ENCODE results near the gene YARS1.

YARS1 gene

GRCh38 chr1:32817159-32817814 is at the start of gene YARS1, which contains the start of gene S100PBP:
TSS of gene YARS1 (minus strand) at chr1:32817358. CDS start at chr1:32817244, 114 bp downstream.
TSS of gene S100PBP (plus strand) at chr1:32817653. CDS start at chr1:32826100, 8,447 bp downstream.
- peak; percentile 99 for DNase-seq

GRCh38 chr1:32865639-32866405 is 48.7 kb upstream of the YARS1 start:
- no peak for DNase-seq

GRCh38 chr1:32864375-32865019 is 47.3 kb upstream of the YARS1 start:
- DNase-seq: no peak

- DNase-seq: no peak
Observed at GRCh38 chr1:32863881-32864245, 46.7 kb upstream of the YARS1 start.

- DNase-seq: no peak
Observed at GRCh38 chr1:32863218-32863880, 46.2 kb upstream of the YARS1 start.

GRCh38 chr1:32861904-32862695 is 44.9 kb upstream of the YARS1 start:
- DNase-seq: no peak

GRCh38 chr1:32860566-32860965 is 43.4 kb upstream of the YARS1 start:
- no peak for DNase-seq

- DNase-seq: no peak
Observed at GRCh38 chr1:32859915-32860314, 42.8 kb upstream of the YARS1 start.

- DNase-seq: no peak
Observed at GRCh38 chr1:32858791-32859190, 41.6 kb upstream of the YARS1 start.

GRCh38 chr1:32858136-32858535 is 41.0 kb upstream of the YARS1 start:
- DNase-seq: no peak

GRCh38 chr1:32855861-32856617 is 38.9 kb upstream of the YARS1 start:
- DNase-seq: no peak

- peak; percentile 64 for DNase-seq
Observed at GRCh38 chr1:32848354-32849063, 31.4 kb upstream of the YARS1 start.

- no peak for DNase-seq
Observed at GRCh38 chr1:32831878-32832277, 14.7 kb upstream of the YARS1 start.

- no peak for DNase-seq
Observed at GRCh38 chr1:32830092-32830852, 13.1 kb upstream of the YARS1 start.

- peak; percentile 32 for DNase-seq
Observed at GRCh38 chr1:32828341-32828740, 11.2 kb upstream of the YARS1 start.

GRCh38 chr1:32825181-32825580 is 8.0 kb upstream of the YARS1 start:
- no peak for DNase-seq

GRCh38 chr1:32818804-32819541 is 1.8 kb upstream of the YARS1 start:
- peak; percentile 51 for DNase-seq

- DNase-seq: peak; percentile 90
Observed at GRCh38 chr1:32817815-32818786, 943 bp upstream of the YARS1 start.

All from NCI-H82 (cell line).